Nephron (organoid): Measurements from ENCODE around the gene GALNT9.
A peak's percentile ranks its signal among the peaks of the same experiment; 100 is the strongest.

Experiments
- H3K27ac Mint-ChIP-seq, 3 experiments: 2 replicates each; pipeline ENCODE4 v1.8.0; 2020; ENCODE audit warnings: mixed read lengths in 3 of 3, mild to moderate bottlenecking in 2 of 3, moderate library complexity in 1 of 3
- H3K27me3 Mint-ChIP-seq: 2 replicates; pipeline ENCODE4 v1.8.0; 2021; ENCODE audit warnings: low read depth, mild to moderate bottlenecking, moderate library complexity, mixed read lengths
- H3K36me3 Mint-ChIP-seq: 2 replicates; pipeline ENCODE4 v1.8.0; 2020; ENCODE audit warnings: low read depth, mixed read lengths
- H3K4me1 Mint-ChIP-seq: 2 replicates; pipeline ENCODE4 v1.8.0; 2020; ENCODE audit warnings: mixed read lengths
- H3K4me3 Mint-ChIP-seq, 3 experiments: 2 replicates each; pipeline ENCODE4 v1.8.0; 2020; ENCODE audit warnings: mild to moderate bottlenecking in 3 of 3, mixed read lengths in 3 of 3, moderate library complexity in 2 of 3
- H3K9me3 Mint-ChIP-seq: 2 replicates; pipeline ENCODE4 v1.8.0; 2020; ENCODE audit warnings: mixed read lengths
- CTCF ChIP-seq, 3 experiments: fragments of 200-600 bp; sonication (generic); IDR thresholded peaks; one replicate each; pipeline ENCODE4 v1.5.0; 2021; ENCODE audit warnings: antibody characterized with exemption in 3 of 3; ENCODE audit not compliant: unreplicated experiment in 3 of 3

The GALNT9 gene

DNA sequence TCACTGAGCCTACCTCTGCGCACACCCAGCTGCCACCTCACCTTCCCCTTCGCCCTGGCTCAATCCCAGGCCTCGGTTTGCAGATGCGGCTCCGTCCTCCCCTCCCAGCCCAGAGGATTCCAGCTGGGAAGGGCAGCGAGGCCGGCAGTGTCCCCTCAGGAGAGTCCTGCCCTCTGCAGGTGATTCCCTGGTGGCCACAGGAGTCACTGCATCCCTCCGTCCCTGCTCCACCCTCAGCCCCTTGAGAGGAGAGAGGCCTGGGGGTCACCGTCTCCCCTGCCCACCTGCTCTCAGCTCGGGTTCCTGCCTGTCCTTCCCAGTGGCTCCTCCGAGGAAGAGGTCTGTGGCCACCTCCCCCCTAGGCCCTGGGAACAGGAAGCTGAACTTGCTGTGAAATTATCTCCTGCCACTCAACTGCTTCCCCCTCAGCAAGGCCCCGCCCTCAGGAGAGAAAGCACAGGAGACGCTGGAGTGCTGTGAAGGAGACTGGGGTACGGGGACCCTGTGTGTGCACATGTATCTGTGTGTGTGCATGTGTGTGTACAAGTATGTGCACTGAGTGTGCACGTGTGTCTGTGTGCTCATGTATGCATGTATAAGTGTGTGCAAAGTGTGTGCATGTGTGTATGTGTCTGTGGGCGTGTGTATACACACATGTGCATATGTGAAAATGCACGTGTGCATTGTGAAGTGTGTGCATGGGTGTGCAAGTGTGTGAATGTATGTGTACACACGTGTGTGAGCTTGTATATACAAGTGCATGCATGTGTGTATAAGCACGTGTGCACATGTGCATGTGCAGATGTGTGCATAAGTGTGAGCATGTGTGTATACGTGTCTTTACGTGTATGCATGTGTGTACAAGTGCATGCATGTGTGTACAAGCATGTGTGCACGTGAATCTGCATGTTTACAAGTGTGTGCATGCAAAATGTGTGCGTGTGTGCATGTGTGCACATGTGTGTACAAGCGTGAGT, 13.2 kb upstream of the GALNT9 start:
- H3K36me3 Mint-ChIP-seq = no peaks in the 10 kb centered on the region
- TF ChIP-seq CTCF (IDR thresholded peaks at IDR 0.05; ENCODE audit: unreplicated experiment in 3 of 3) = peak in 2 of 3 experiments; percentile 30 to 45
- peaks cover 3% of the 10 kb centered on the region for H3K9me3 Mint-ChIP-seq
- H3K4me3 Mint-ChIP-seq = peak overlapping the region in 1 of 3 experiments; percentile 14
- peaks cover 24% of the 10 kb centered on the region for H3K4me1 Mint-ChIP-seq
- H3K27ac Mint-ChIP-seq = peak overlapping the region in 1 of 3 experiments; percentile 23
- peaks cover 76% of the 10 kb centered on the region for H3K27me3 Mint-ChIP-seq

DNA sequence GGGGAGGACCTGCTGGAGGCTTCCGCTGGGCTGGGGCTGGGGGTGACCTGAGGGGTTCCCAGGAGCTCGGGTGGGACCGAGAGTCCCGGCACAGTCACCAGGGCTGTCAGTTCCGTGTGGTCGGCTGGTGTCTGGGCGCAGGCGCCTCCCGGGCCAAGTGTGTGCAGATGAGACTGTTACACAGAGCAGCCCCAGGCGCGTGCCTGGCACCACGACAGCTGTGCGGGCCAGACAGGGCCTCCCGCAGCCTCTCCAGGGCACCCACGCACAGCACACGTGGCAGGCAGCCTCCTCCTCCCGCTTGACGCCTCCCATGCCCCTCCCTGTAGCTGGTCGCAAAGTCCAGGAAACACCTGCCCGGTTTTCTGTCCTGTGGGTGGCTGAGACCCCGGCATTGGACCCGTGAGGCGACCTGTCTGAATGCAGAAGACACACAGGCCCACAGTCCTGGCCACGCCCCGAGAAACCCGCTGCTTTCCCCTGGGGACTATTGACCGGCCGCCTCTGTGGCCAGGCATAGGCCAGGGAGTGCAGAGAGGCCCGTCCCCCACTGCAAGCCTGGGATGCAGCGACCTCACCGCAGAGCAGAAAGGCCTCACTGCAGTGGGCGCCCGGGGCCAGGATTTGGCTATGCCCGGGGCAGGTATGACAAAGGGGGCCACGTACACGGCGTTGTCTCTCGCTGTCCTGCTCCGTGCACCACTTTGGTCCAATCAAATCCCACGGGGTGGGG, 12.1 kb upstream of the GALNT9 start:
- peaks cover 25% of the 10 kb centered on the region for H3K4me1 Mint-ChIP-seq
- peaks cover 81% of the 10 kb centered on the region for H3K27me3 Mint-ChIP-seq
- H3K36me3 Mint-ChIP-seq = no peaks in the 10 kb centered on the region
- peaks cover 3% of the 10 kb centered on the region for H3K9me3 Mint-ChIP-seq
- no peak overlapping the region for H3K27ac Mint-ChIP-seq
- no peak for TF ChIP-seq CTCF (IDR thresholded peaks at IDR 0.05; ENCODE audit: unreplicated experiment in 3 of 3)
- no peak overlapping the region for H3K4me3 Mint-ChIP-seq

DNA sequence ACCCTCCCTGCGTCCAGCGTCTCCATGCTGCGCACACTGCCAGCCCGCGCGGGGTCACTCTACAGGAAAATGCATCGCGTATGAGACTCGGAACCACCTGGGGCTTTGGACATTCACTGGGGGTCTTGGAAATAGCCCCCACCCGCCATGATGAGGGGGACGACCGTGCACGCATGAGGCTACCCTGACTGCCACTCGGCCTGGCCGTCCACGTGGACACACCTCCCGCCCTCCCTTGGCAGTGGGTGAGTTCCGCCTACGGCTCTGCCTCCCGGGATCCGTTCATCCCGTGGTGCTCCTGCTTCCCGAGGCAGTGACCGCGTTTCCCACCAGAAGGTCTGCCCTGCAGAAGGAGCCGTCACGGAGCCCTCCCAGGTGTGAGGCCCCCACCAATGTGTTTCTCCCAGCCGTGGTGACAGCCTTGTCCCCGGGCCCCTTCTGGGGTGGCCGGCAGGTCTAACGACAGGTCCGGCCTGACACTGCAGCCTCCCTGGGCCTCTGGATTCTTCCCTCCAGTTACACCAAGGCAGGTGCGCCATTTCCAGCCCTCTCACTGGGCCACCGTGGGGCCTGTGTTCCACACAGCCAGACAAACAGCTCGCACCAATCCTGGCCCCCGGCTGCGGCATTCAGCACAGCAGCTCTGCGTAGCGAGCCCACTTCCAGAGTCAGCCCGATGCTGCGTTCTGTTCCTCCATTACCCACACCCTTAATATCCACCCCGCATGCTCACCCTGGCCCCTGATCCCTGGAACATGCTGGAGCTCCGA, 11.1 kb upstream of the GALNT9 start:
- no peak overlapping the region for H3K4me3 Mint-ChIP-seq
- peaks cover 4% of the 10 kb centered on the region for H3K9me3 Mint-ChIP-seq
- H3K27me3 Mint-ChIP-seq = peaks cover 80% of the 10 kb centered on the region
- no peak for TF ChIP-seq CTCF (IDR thresholded peaks at IDR 0.05; ENCODE audit: unreplicated experiment in 3 of 3)
- H3K36me3 Mint-ChIP-seq = no peaks in the 10 kb centered on the region
- H3K27ac Mint-ChIP-seq = no peak overlapping the region
- peaks cover 25% of the 10 kb centered on the region for H3K4me1 Mint-ChIP-seq

GRCh38 chr12:132339856-132340255, 10.5 kb upstream of the GALNT9 start:
- Mint-ChIP-seq H3K27ac (no peak overlapping the region), H3K4me3 (no peak overlapping the region), H3K36me3 (no peaks in the 10 kb centered on the region), H3K27me3 (peaks cover 84% of the 10 kb centered on the region), H3K9me3 (peaks cover 5% of the 10 kb centered on the region), H3K4me1 (peaks cover 25% of the 10 kb centered on the region)
- no peak for TF ChIP-seq CTCF (IDR thresholded peaks at IDR 0.05; ENCODE audit: unreplicated experiment in 3 of 3)

- H3K27ac Mint-ChIP-seq = no peak overlapping the region
- no peak overlapping the region for H3K4me3 Mint-ChIP-seq
- H3K4me1 Mint-ChIP-seq = peaks cover 17% of the 10 kb centered on the region
- H3K9me3 Mint-ChIP-seq = peaks cover 5% of the 10 kb centered on the region
- H3K36me3 Mint-ChIP-seq = no peaks in the 10 kb centered on the region
- peaks cover 86% of the 10 kb centered on the region for H3K27me3 Mint-ChIP-seq
- TF ChIP-seq CTCF (IDR thresholded peaks at IDR 0.05; ENCODE audit: unreplicated experiment in 3 of 3) = no peak
These were observed 9.4 kb upstream of the GALNT9 start for GRCh38 chr12:132338781-132339180.
